ENCODE results near the gene CBLB.

DNA sequence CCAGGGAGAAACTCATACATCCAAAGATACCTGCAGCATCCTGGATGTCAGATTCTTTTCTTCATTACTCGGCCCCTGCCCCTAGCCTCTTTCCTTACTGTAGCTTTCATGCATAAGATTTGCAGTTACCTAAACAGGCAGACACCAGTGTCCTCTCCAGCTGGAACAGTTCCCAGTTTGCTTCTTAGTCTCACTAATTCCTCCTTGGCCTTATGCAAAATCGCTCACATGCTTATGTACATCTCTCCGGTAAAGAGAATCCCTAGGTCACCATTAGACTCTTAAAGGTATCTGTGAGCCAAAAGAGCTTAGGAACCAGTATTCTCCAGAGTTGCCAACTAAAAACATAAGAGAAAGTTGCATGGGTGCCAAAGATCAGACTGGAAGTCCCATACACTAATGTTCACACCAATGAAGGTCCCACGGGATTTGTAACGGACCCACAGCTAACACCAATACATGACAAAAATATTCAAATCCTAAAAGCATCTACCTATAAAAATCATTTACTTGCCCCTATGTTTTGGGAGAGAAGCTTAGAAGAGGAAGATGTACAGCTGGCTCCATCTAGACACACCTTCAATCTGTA lies 66.6 kb downstream of the CBLB start:
- TF ChIP-seq, protein P1, sequence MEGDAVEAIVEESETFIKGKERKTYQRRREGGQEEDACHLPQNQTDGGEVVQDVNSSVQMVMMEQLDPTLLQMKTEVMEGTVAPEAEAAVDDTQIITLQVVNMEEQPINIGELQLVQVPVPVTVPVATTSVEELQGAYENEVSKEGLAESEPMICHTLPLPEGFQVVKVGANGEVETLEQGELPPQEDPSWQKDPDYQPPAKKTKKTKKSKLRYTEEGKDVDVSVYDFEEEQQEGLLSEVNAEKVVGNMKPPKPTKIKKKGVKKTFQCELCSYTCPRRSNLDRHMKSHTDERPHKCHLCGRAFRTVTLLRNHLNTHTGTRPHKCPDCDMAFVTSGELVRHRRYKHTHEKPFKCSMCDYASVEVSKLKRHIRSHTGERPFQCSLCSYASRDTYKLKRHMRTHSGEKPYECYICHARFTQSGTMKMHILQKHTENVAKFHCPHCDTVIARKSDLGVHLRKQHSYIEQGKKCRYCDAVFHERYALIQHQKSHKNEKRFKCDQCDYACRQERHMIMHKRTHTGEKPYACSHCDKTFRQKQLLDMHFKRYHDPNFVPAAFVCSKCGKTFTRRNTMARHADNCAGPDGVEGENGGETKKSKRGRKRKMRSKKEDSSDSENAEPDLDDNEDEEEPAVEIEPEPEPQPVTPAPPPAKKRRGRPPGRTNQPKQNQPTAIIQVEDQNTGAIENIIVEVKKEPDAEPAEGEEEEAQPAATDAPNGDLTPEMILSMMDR (IDR thresholded peaks at IDR 0.05 in 8 of 11, conservative IDR thresholded peaks at IDR 0.05 in 3 of 11): no peak
- no peak for TF ChIP-seq POLR2A (IDR thresholded peaks at IDR 0.05)
